Vagina (tissue), 2 donors: Measurements from ENCODE around the gene PRR5L. TPM values are rescaled to one million over a fixed set of nuclear protein-coding genes. Genes with fewer than 3 reads are reported as not detected.

ENCODE experiments used
- DNase-seq, 2 donors: peaks; one replicate each; pipeline ENCODE4 v3.0.0-alpha.2; 2017; ENCODE audit errors: extremely low spot score in 2 of 2
- H3K27ac ChIP-seq: fragments of 200-600 bp; sonication (generic); one replicate; pipeline ENCODE4 v1.5.1; 2019
- H3K27me3 ChIP-seq: fragments of 200-600 bp; sonication (generic); one replicate; pipeline ENCODE4 v1.5.1; 2019
- H3K36me3 ChIP-seq, 2 donors: fragments of 200-600 bp; sonication (generic); one replicate each; pipeline ENCODE4 v1.5.1; 2017 to 2019
- H3K4me1 ChIP-seq: fragments of 200-600 bp; sonication (generic); one replicate; pipeline ENCODE4 v1.5.1; 2019
- H3K4me3 ChIP-seq, 2 donors: fragments of 200-600 bp; sonication (generic); 1 replicate in 1 of 2; 2 replicates in 1 of 2; pipeline ENCODE4 v1.5.1; 2016 to 2019
- H3K9me3 ChIP-seq: fragments of 200-600 bp; sonication (generic); one replicate; pipeline ENCODE4 v1.5.1; 2019
- CTCF ChIP-seq, 3 experiments: fragments of 450-650 bp in 2 of 3; fragments of 200-600 bp in 1 of 3; sonication (generic) in 1 of 3; IDR thresholded peaks; one replicate each; pipeline ENCODE4 v1.5.1; 2017 to 2019; ENCODE audit warnings: antibody characterized with exemption in 3 of 3, mild to moderate bottlenecking in 2 of 3, moderate library complexity in 2 of 3
- POLR2A ChIP-seq, 2 donors: fragments of 450-650 bp; IDR thresholded peaks; one replicate each; pipeline ENCODE4 v1.6.1; 2017; ENCODE audit warnings: antibody characterized with exemption in 2 of 2, mild to moderate bottlenecking in 2 of 2, moderate library complexity in 2 of 2
- POLR2AphosphoS5 ChIP-seq, 2 donors: sonication (generic); formaldehyde crosslinking; IDR thresholded peaks; one replicate each; pipeline ENCODE4 v1.9.0; 2017; ENCODE audit warnings: antibody characterized with exemption in 2 of 2, mild to moderate bottlenecking in 2 of 2, low read depth in 1 of 2; ENCODE audit not compliant: insufficient read depth in 1 of 2
- intact Hi-C: fragments of 100-400 bp; cut with DNase I; formaldehyde crosslinking; loops from one replicate; pipeline ENCODE4 v1.15.1; 2023
- total RNA-seq: library from RNA; depleted of rRNA; stranded (reverse); fragments of >200 nt; gene quantifications from one replicate; pipeline ENCODE4 v1.2.3, GENCODE V29; 2016

PRR5L gene
- total RNA-seq, 1 donor from 2014 or later, result 27.5 TPM

- no peak for DNase-seq
- no peaks in the 10 kb centered on the region for H3K27me3 ChIP-seq
- H3K4me3 ChIP-seq, result no peak overlapping the region
- intact Hi-C loops, result no loop called here
- H3K4me1 ChIP-seq, result peaks cover 29% of the 10 kb centered on the region
- no peak overlapping the region for H3K27ac ChIP-seq
- H3K36me3 ChIP-seq, result no peaks in the 10 kb centered on the region
- TF ChIP-seq CTCF (IDR thresholded peaks at IDR 0.05) (no peak), POLR2A (IDR thresholded peaks at IDR 0.05) (no peak), POLR2AphosphoS5 (IDR thresholded peaks at IDR 0.05; ENCODE audit: insufficient read depth in 1 of 2, low read depth in 1 of 2) (no peak)
- no peaks in the 10 kb centered on the region for H3K9me3 ChIP-seq
Measured at GRCh38 chr11:36385121-36385970, 89.3 kb downstream of the PRR5L start.

GRCh38 chr11:36386411-36386810 lies 90.3 kb downstream of the PRR5L start:
- intact Hi-C loops, result no loop called here
- H3K4me3 ChIP-seq, result no peak overlapping the region

GRCh38 chr11:36388071-36388470 lies 92.0 kb downstream of the PRR5L start:
- intact Hi-C loops, result no loop called here
- TF ChIP-seq POLR2AphosphoS5 (IDR thresholded peaks at IDR 0.05; ENCODE audit: insufficient read depth in 1 of 2, low read depth in 1 of 2) (no peak), CTCF (IDR thresholded peaks at IDR 0.05) (no peak), POLR2A (IDR thresholded peaks at IDR 0.05) (no peak)
- Histone ChIP-seq H3K4me1 (peaks cover 34% of the 10 kb centered on the region), H3K4me3 (no peak overlapping the region), H3K9me3 (no peaks in the 10 kb centered on the region), H3K27me3 (no peaks in the 10 kb centered on the region), H3K27ac (no peak overlapping the region), H3K36me3 (no peaks in the 10 kb centered on the region)
- no peak for DNase-seq

More at GRCh38 chr11:36386411-36386810, 90.3 kb downstream of the PRR5L start:
- no peak for DNase-seq
- Histone ChIP-seq H3K4me1 (peaks cover 33% of the 10 kb centered on the region), H3K27me3 (no peaks in the 10 kb centered on the region), H3K9me3 (no peaks in the 10 kb centered on the region), H3K36me3 (no peaks in the 10 kb centered on the region), H3K27ac (no peak overlapping the region)
- TF ChIP-seq POLR2AphosphoS5 (IDR thresholded peaks at IDR 0.05; ENCODE audit: insufficient read depth in 1 of 2, low read depth in 1 of 2) (no peak), CTCF (IDR thresholded peaks at IDR 0.05) (no peak), POLR2A (IDR thresholded peaks at IDR 0.05) (no peak)

- H3K9me3 ChIP-seq, result no peaks in the 10 kb centered on the region
- intact Hi-C loops, result no loop called here
- H3K4me3 ChIP-seq, result no peak overlapping the region
- no peak for DNase-seq
- peaks cover 34% of the 10 kb centered on the region for H3K4me1 ChIP-seq
- H3K27ac ChIP-seq, result no peak overlapping the region
- H3K27me3 ChIP-seq, result no peaks in the 10 kb centered on the region
- no peaks in the 10 kb centered on the region for H3K36me3 ChIP-seq
- TF ChIP-seq POLR2AphosphoS5 (IDR thresholded peaks at IDR 0.05; ENCODE audit: insufficient read depth in 1 of 2, low read depth in 1 of 2) (no peak), CTCF (IDR thresholded peaks at IDR 0.05) (no peak), POLR2A (IDR thresholded peaks at IDR 0.05) (no peak)
Measured at GRCh38 chr11:36388951-36389350, 92.9 kb downstream of the PRR5L start.

- Histone ChIP-seq H3K4me3 (no peak overlapping the region), H3K4me1 (peaks cover 28% of the 10 kb centered on the region), H3K27me3 (no peaks in the 10 kb centered on the region), H3K27ac (no peak overlapping the region), H3K9me3 (no peaks in the 10 kb centered on the region), H3K36me3 (no peaks in the 10 kb centered on the region)
- intact Hi-C loops, result no loop called here
- TF ChIP-seq POLR2AphosphoS5 (IDR thresholded peaks at IDR 0.05; ENCODE audit: insufficient read depth in 1 of 2, low read depth in 1 of 2) (no peak), POLR2A (IDR thresholded peaks at IDR 0.05) (no peak), CTCF (IDR thresholded peaks at IDR 0.05) (no peak)
- no peak for DNase-seq
Measured at GRCh38 chr11:36389811-36390210, 93.7 kb downstream of the PRR5L start.
